HL-60 (cell line): ENCODE results near the gene TLR9.

ENCODE experiments used
- CTCF ChIP-seq: IDR thresholded peaks from one replicate; pipeline ENCODE4 v1.5.1; 2011; ENCODE audit warnings: low read length, control low read depth, inconsistent platforms; ENCODE audit not compliant: insufficient read depth
- POLR2AphosphoS5 ChIP-seq: IDR thresholded peaks from 2 replicates; pipeline ENCODE4 v1.6.1; 2012; ENCODE audit warnings: low read depth
- REST ChIP-seq: IDR thresholded peaks from 2 replicates; pipeline ENCODE4 v1.6.1; 2012; ENCODE audit warnings: low read depth; ENCODE audit not compliant: insufficient replicate concordance
- SPI1 ChIP-seq: IDR thresholded peaks from 2 replicates; pipeline ENCODE4 v1.6.1; 2012; ENCODE audit warnings: low read depth, mild to moderate bottlenecking, borderline replicate concordance

GRCh38 chr3:52227766-52228165 is 2.3 kb upstream of the TLR9 start:
- TF ChIP-seq CTCF, result no peak
- TF ChIP-seq REST, result no peak
- no peak for TF ChIP-seq SPI1
- TF ChIP-seq POLR2AphosphoS5, result no peak
